COR-L47 (cell line): Measurements from ENCODE around the gene PHF23.
"Not testable (repeated sequence)": the region's sequence is repeated elsewhere in the genome, so short reads cannot be mapped to it uniquely, and the experiment has no call there.

ENCODE experiments used
- DNase-seq: peaks from one replicate; lab custom pipeline; 2025; lab: John Stamatoyannopoulos, UW

The PHF23 gene

GRCh38 chr17:7258731-7259554 is 19.7 kb upstream of the PHF23 start:
- DNase-seq: no peak

- DNase-seq: no peak
Observed at GRCh38 chr17:7256766-7257456, 17.7 kb upstream of the PHF23 start.

GRCh38 chr17:7254511-7254910 is 15.3 kb upstream of the PHF23 start:
- DNase-seq: no peak

- DNase-seq: no peak
Observed at GRCh38 chr17:7253082-7253481, 13.8 kb upstream of the PHF23 start.

GRCh38 chr17:7252176-7253043 is 13.2 kb upstream of the PHF23 start, which contains the start of gene ELP5:
Gene ELP5, plus strand, starts transcription at chr17:7252215. Its CDS starts 336 bp downstream, at chr17:7252551.
- DNase-seq: peak; percentile 67

GRCh38 chr17:7251661-7252175 is 12.5 kb upstream of the PHF23 start, which contains the start of gene CTDNEP1:
Gene CTDNEP1, minus strand, starts transcription at chr17:7251734. Its CDS starts 438 bp downstream, at chr17:7251296.
- DNase-seq: peak; percentile 86

- DNase-seq: no peak
Observed at GRCh38 chr17:7250695-7251627, 11.7 kb upstream of the PHF23 start.

- no peak for DNase-seq
Observed at GRCh38 chr17:7249830-7250229, 10.6 kb upstream of the PHF23 start.

GRCh38 chr17:7249214-7249613 is 10.0 kb upstream of the PHF23 start:
- DNase-seq: no peak

GRCh38 chr17:7248796-7249195 is 9.5 kb upstream of the PHF23 start:
- no peak for DNase-seq

- DNase-seq: no peak
Observed at GRCh38 chr17:7246779-7247178, 7.5 kb upstream of the PHF23 start.

GRCh38 chr17:7243838-7244237 is 4.6 kb upstream of the PHF23 start:
- not testable (repeated sequence) for DNase-seq

- DNase-seq: no peak
Observed at GRCh38 chr17:7243453-7243729, 4.1 kb upstream of the PHF23 start.

GRCh38 chr17:7242717-7243452 is 3.6 kb upstream of the PHF23 start:
- peak; percentile 87 for DNase-seq

- DNase-seq: peak; percentile 71
Observed at GRCh38 chr17:7241783-7242716, 2.8 kb upstream of the PHF23 start, which contains the start of gene GABARAP. Gene GABARAP, minus strand, starts transcription at chr17:7242449. Its CDS starts 119 bp downstream, at chr17:7242330.

GRCh38 chr17:7241090-7241733 is 2.0 kb upstream of the PHF23 start:
- DNase-seq: no peak

- no peak for DNase-seq
Observed at GRCh38 chr17:7240375-7240774, 1.1 kb upstream of the PHF23 start.

- no peak for DNase-seq
Observed at GRCh38 chr17:7238420-7239090, 702 bp downstream of the PHF23 start.
